HG02970 (cell line): ENCODE data around the gene FBLN2.
"Not testable (repeated sequence)": the region's sequence is repeated elsewhere in the genome, so short reads cannot be mapped to it uniquely, and the experiment has no call there.

ENCODE experiments used
- ATAC-seq: cut with Tn5 transposase; IDR thresholded peaks from one replicate; pipeline ENCODE4 v1.9.1; 2021; ENCODE audit warnings: mild to moderate bottlenecking, moderate library complexity, moderate number of reproducible peaks; ENCODE audit not compliant: unreplicated experiment, low FRiP score

The FBLN2 gene

GRCh38 chr3:13513051-13513912, 35.6 kb upstream of the FBLN2 start:
- ATAC-seq: no peak

GRCh38 chr3:13513913-13514517, 34.9 kb upstream of the FBLN2 start:
- no peak for ATAC-seq

GRCh38 chr3:13514639-13515435, 34.1 kb upstream of the FBLN2 start:
- ATAC-seq: no peak

GRCh38 chr3:13515786-13516759, 32.9 kb upstream of the FBLN2 start:
- no peak for ATAC-seq

GRCh38 chr3:13516760-13517135, 32.2 kb upstream of the FBLN2 start:
- ATAC-seq: no peak

GRCh38 chr3:13517253-13517977, 31.5 kb upstream of the FBLN2 start:
- ATAC-seq: no peak

- ATAC-seq: no peak
Measured at GRCh38 chr3:13518516-13518953, 30.4 kb upstream of the FBLN2 start.

- ATAC-seq: no peak
Measured at GRCh38 chr3:13519006-13519791, 29.7 kb upstream of the FBLN2 start.

GRCh38 chr3:13520326-13520880, 28.5 kb upstream of the FBLN2 start:
- no peak for ATAC-seq

- ATAC-seq: no peak
Measured at GRCh38 chr3:13521309-13521708, 27.6 kb upstream of the FBLN2 start.

GRCh38 chr3:13521749-13522148, 27.2 kb upstream of the FBLN2 start:
- not testable (repeated sequence) for ATAC-seq

- ATAC-seq: no peak
Measured at GRCh38 chr3:13522236-13522635, 26.7 kb upstream of the FBLN2 start.

- no peak for ATAC-seq
Measured at GRCh38 chr3:13524979-13525669, 23.8 kb upstream of the FBLN2 start.

GRCh38 chr3:13525827-13526625, 22.9 kb upstream of the FBLN2 start:
- no peak for ATAC-seq

GRCh38 chr3:13526626-13526949, 22.3 kb upstream of the FBLN2 start:
- ATAC-seq: no peak

GRCh38 chr3:13528217-13528867, 20.6 kb upstream of the FBLN2 start:
- ATAC-seq: no peak
